ENCODE data around the gene BCL11A.
"Not testable (repeated sequence)": the region's sequence is repeated elsewhere in the genome, so short reads cannot be mapped to it uniquely, and the experiment has no call there.

DNA sequence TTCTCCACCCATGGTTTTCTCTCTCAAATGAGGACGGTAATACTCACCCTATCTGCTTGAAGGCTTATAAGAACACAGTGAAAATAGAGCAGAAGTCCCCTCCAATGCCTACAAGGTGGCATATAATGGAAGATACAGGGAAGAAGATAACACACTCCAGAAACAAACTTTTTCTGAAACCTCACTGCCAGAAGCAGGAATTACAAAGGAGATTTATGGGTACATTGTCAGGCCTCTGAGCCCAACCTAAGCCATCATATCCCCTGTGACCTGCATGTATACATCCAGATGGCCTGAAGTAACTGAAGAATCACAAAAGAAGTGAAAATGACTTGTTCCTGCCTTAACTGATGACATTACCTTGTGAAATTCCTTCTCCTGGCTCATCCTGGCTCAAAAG is 136.2 kb downstream of the BCL11A start:
- not testable (repeated sequence) for TF ChIP-seq ZNF274 (IDR thresholded peaks at IDR 0.05; ENCODE audit: low read depth, low read length); YY1 (IDR thresholded peaks at IDR 0.05; ENCODE audit: insufficient read depth, insufficient read length)
